ENCODE results near the gene RDM1.

DNA sequence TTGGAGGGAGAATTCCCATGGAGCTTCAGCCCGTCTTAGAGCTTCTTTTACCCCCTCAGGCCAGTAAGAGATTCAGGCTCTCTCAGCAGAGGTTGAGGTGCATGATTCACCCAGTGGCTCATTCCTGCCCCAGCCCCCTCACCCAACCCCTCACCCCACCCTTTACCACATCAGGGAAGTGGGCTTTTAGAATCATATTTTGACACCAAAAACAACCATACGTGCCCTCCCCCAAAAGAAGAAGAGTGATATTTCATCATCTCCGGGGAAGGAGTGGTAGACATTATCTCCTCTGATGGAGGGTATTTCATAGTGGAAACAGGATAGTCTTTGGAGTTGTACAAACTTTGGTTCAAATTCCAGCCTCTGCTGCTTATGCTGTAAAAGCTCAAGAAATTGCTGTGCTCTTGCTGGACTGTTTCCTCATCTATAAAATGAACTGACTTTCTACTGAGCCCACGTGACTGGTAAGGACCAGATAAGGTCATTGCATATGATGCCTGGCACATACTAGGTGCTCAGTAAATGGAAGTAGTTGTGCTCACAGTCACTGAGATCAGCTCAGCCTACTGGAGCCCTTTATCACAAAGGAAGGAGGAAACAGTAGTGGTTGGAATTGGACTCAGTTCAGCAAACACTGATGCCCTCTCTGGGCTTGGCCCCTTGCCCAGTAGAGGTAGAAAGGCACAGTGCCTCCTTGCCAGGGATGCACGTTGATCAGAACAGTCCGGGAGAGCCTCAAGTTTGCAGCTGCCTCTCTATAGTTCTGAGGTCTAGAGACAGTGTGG is 32.1 kb downstream of the RDM1 start:
- TF ChIP-seq, protein P1, sequence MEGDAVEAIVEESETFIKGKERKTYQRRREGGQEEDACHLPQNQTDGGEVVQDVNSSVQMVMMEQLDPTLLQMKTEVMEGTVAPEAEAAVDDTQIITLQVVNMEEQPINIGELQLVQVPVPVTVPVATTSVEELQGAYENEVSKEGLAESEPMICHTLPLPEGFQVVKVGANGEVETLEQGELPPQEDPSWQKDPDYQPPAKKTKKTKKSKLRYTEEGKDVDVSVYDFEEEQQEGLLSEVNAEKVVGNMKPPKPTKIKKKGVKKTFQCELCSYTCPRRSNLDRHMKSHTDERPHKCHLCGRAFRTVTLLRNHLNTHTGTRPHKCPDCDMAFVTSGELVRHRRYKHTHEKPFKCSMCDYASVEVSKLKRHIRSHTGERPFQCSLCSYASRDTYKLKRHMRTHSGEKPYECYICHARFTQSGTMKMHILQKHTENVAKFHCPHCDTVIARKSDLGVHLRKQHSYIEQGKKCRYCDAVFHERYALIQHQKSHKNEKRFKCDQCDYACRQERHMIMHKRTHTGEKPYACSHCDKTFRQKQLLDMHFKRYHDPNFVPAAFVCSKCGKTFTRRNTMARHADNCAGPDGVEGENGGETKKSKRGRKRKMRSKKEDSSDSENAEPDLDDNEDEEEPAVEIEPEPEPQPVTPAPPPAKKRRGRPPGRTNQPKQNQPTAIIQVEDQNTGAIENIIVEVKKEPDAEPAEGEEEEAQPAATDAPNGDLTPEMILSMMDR (IDR thresholded peaks at IDR 0.05; ENCODE audit: low read depth, low read length) = no peak
- TF ChIP-seq EZH2phosphoT487 (IDR thresholded peaks at IDR 0.05; ENCODE audit: low read depth) = no peak
